Colonic mucosa (tissue), 4 donors: Measurements from ENCODE around the gene TMTC4. TPM values are rescaled to one million over a fixed set of nuclear protein-coding genes. Genes with fewer than 3 reads are reported as not detected.

Experiments used
- DNase-seq: peaks from one replicate; pipeline ENCODE4 v3.0.0-alpha.2; 2020
- H3K27ac ChIP-seq: fragments of 200-600 bp; one replicate; pipeline ENCODE4 v1.8.0; 2021
- H3K27me3 ChIP-seq: fragments of 200-600 bp; one replicate; pipeline ENCODE4 v1.8.0; 2021
- H3K36me3 ChIP-seq: fragments of 200-600 bp; one replicate; pipeline ENCODE4 v1.8.0; 2021
- H3K4me1 ChIP-seq: fragments of 200-600 bp; one replicate; pipeline ENCODE4 v1.8.0; 2021; ENCODE audit warnings: mild to moderate bottlenecking
- H3K4me3 ChIP-seq: fragments of 200-600 bp; one replicate; pipeline ENCODE4 v1.8.0; 2021
- H3K9ac ChIP-seq, 2 donors: one replicate each; pipeline ENCODE4 v1.7.0; 2013; ENCODE audit warnings: control low read depth in 2 of 2, low read depth in 2 of 2, low read length in 2 of 2
- H3K9me3 ChIP-seq: fragments of 200-600 bp; one replicate; pipeline ENCODE4 v1.8.0; 2021
- intact Hi-C: fragments of 100-400 bp; cut with DNase I; formaldehyde crosslinking; loops from one replicate; pipeline ENCODE4 v1.14.1; 2022
- total RNA-seq, 2 donors: library from RNA; stranded (reverse); fragmentation: NEBNext Ultra II Directional in 1 of 2; extraction: Animal tissue kit (Norgen Biotek cat#: 25700) in 1 of 2; gene quantifications; one replicate each; pipeline ENCODE4 v1.2.1, GENCODE V29; 2021
- TF ChIP-seq, protein P1 (sequence below): fragments of 200-600 bp; IDR thresholded peaks from one replicate; pipeline ENCODE4 v1.8.0; 2022; ENCODE audit warnings: antibody characterized with exemption, mild to moderate bottlenecking
- donor health status: healthy.
- donor health status: DM: no; HTN: no; CAD: no.
- donor health status: DM: no; HTN: no; CAD: no.

TMTC4 gene
- total RNA-seq, 2 donors from 2014 or later, result 18.2 to 21.4 TPM

DNA sequence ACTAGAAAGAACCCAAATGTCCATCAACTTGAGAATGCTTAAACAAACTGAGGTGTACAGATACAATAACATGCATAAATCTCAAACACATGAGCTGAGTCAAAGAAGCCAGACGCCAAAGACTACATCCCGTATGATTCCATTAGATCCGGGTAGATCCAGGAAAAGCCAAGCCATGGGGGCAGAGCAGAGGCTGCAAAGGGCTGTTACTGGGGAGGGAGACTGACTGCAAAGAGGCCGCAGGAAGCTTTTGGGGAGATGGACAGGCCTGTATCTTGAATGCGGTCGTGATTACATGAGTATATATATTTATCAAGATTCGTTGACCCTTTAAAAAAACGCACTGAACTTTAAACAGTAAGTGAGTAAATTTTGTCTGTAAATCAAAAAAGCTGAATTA is 114.7 kb downstream of the TMTC4 start:
- H3K4me1 ChIP-seq, result no peaks in the 10 kb centered on the region
- H3K9ac ChIP-seq, result no peak overlapping the region
- H3K36me3 ChIP-seq, result no peaks in the 10 kb centered on the region
- DNase-seq, result no peak
- no peak overlapping the region for H3K4me3 ChIP-seq
- TF ChIP-seq, protein P1, sequence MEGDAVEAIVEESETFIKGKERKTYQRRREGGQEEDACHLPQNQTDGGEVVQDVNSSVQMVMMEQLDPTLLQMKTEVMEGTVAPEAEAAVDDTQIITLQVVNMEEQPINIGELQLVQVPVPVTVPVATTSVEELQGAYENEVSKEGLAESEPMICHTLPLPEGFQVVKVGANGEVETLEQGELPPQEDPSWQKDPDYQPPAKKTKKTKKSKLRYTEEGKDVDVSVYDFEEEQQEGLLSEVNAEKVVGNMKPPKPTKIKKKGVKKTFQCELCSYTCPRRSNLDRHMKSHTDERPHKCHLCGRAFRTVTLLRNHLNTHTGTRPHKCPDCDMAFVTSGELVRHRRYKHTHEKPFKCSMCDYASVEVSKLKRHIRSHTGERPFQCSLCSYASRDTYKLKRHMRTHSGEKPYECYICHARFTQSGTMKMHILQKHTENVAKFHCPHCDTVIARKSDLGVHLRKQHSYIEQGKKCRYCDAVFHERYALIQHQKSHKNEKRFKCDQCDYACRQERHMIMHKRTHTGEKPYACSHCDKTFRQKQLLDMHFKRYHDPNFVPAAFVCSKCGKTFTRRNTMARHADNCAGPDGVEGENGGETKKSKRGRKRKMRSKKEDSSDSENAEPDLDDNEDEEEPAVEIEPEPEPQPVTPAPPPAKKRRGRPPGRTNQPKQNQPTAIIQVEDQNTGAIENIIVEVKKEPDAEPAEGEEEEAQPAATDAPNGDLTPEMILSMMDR, result no peak
- intact Hi-C loops, result no loop called here
- no peaks in the 10 kb centered on the region for H3K27me3 ChIP-seq
- no peaks in the 10 kb centered on the region for H3K9me3 ChIP-seq
- no peak overlapping the region for H3K27ac ChIP-seq

Other genes starting within 250 kb of the TMTC4 start
- gene GGACT, start 86.0 kb downstream of the TMTC4 start, total RNA-seq, result 1 to 10 TPM; 6.7 to 10.0 TPM